A673 (cell line): ENCODE measurements around the gene ADAM19.

Experiments
- CTCF ChIP-seq: fragments of 300-800, 200-600 bp; sonication (generic); conservative IDR thresholded peaks from 2 replicates; pipeline ENCODE4 v1.5.1; 2017; ENCODE audit warnings: low read depth, mild to moderate bottlenecking, antibody characterized with exemption, low read length, moderate library complexity, mixed read lengths
- EZH2 ChIP-seq: fragments of 200-600 bp; sonication (generic); IDR thresholded peaks from 2 replicates; pipeline ENCODE4 v1.6.1; 2017; ENCODE audit warnings: borderline replicate concordance, low read depth, mild to moderate bottlenecking, mixed read lengths, antibody characterized with exemption, low read length; ENCODE audit not compliant: poor library complexity, severe bottlenecking

DNA sequence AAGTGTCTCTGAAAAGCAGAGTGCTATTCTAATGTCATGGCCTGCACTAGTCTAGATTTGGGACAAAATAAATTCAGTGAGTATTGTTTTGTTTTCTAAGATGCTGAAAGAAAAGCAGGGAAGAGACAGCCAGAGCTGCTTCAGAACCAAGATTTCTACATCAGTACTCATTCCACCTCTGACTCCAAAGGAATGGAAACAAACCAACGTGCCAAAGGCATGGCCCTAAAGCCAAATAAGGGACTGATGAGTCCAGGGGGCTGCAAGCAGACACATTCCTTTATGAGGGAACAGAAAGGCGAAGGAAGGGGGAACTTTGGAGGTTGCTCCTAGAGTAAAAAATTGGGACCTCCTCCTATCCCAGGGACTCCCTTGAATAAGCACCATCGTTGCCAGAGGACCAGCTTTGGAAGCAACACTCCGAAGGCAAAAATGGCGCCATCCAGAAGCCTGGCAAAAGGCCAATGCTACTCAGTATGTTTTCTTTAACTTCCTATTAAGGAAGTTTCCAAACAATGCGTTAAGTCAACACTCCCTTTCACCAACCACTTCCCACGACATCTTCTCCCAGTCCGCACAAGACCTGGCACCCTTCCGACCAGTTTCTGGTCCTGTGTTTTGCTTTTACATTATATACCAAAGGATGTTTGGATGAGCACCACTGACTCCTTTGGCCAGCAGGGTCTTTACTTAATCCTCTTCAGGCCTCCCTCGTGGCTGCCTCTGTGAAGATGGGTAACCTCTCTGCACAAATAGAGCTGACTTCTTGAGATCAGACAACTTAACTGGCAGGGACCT lies 31.6 kb downstream of the ADAM19 start:
- TF ChIP-seq CTCF (no peak), EZH2 (no peak)
